H1 (cell line): ENCODE measurements around the gene MOB3C. TPM values are rescaled to one million over a fixed set of nuclear protein-coding genes. Genes with fewer than 3 reads are reported as not detected.

Experiments
- ATF2 ChIP-seq: IDR thresholded peaks from 2 replicates; pipeline ENCODE4 v1.6.1; 2012; ENCODE audit warnings: low read length, inconsistent platforms
- RAD21 ChIP-seq, 2 experiments: IDR thresholded peaks in 1 of 2; conservative IDR thresholded peaks in 1 of 2; 2 replicates each; pipeline ENCODE4 v1.6.1; 2011; ENCODE audit warnings: low read depth in 2 of 2, low read length in 2 of 2, improper control_type of control experiment in 1 of 2, inconsistent platforms in 1 of 2, mild to moderate bottlenecking in 1 of 2, moderate library complexity in 1 of 2
- polyA plus RNA-seq, 7 experiments: library from polyadenylated mRNA; depleted of rRNA in 3 of 7; stranded (reverse) in 5 of 7; unstranded in 2 of 7; fragments of >200 nt in 5 of 7; fragments of 200-250 nt in 2 of 7; gene quantifications; 1 replicate in 5 of 7; 2 replicates in 1 of 7; 4 replicates in 1 of 7; pipeline versions ENCODE4 v1.2.1 to v1.2.3, GENCODE V29; 2011 to 2013; ENCODE audit warnings: missing spikeins in 2 of 7, mixed read lengths in 2 of 7
- total RNA-seq: library from RNA; stranded (reverse); fragmentation: NEBNext Ultra II Directional; extraction: Animal tissue kit (Norgen Biotek cat#: 25700); gene quantifications from 2 replicates; pipeline ENCODE4 v1.2.1, GENCODE V29; 2021

MOB3C gene
- total and polyA plus RNA-seq, 2 of the 8 experiments (the other 6 are each of a cell fraction or from before 2014, with no cell fraction given) = 5.8 to 6.6 TPM

- TF ChIP-seq RAD21 (IDR thresholded peaks at IDR 0.05 in 1 of 2, conservative IDR thresholded peaks at IDR 0.05 in 1 of 2; ENCODE audit: low read depth in 2 of 2, low read length in 2 of 2) (no peak), ATF2 (no peak)
These were observed 42.8 kb upstream of the MOB3C start (continued) for GRCh38 chr1:46659307-46659870.
